ENCODE measurements around the gene ARHGAP31. TPM values are rescaled to one million over a fixed set of nuclear protein-coding genes. Genes with fewer than 3 reads are reported as not detected.

The ARHGAP31 gene
- total RNA-seq, 2 donors from 2014 or later, result 5.7 to 7.9 TPM

DNA sequence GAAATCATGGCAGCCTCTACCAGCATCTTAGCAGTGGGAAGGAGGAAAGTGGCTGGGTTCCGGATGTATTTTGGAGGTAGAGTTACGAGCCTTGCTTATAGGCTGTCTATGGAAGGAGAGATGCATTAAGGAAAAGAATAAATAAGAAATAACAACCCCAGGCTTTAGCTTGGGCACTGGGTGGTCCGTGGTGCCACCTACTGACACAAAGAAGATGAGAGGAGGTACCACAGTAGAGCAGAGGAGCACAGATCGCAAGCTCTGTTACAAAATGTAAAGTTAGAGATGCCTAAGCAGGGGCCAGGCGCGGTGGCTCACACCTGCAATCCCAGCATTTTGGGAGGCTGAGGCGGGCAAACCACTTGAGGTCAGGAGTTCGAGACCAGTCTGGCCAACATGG is 94.4 kb downstream of the ARHGAP31 start:
- Histone ChIP-seq H3K4me1 (peaks cover 4% of the 10 kb centered on the region), H3K27me3 (no peaks in the 10 kb centered on the region), H3K27ac (no peak overlapping the region), H3K9me3 (no peaks in the 10 kb centered on the region), H3K36me3 (replicated peaks in 1 of 2; ENCODE audit: insufficient read depth in 1 of 2, low read depth in 2 of 2) (no peaks in the 10 kb centered on the region), H3K4me3 (no peak overlapping the region)
- DNase-seq, result peak in 2 of 4 donors; percentile 17 to 20
- TF ChIP-seq CTCF (IDR thresholded peaks at IDR 0.05), result peak in 2 of 7 experiments; percentile 34 to 44
- TF ChIP-seq POLR2A (IDR thresholded peaks at IDR 0.05), result no peak
- ATAC-seq, result no peak
- WGBS, 2 donors, result 75 to 93% methylated on average over 8 of the region's 8 CpGs
- intact Hi-C loops (cut with DNase I), result no loop called here

GRCh38 chr3:119395923-119396358 is 101.8 kb downstream of the ARHGAP31 start:
- 87 to 93% methylated on average over 2 of the region's 2 CpGs for WGBS, 2 donors
- H3K36me3 ChIP-seq (replicated peaks in 1 of 2; ENCODE audit: insufficient read depth in 1 of 2, low read depth in 2 of 2), result no peaks in the 10 kb centered on the region
- H3K27me3 ChIP-seq, result no peaks in the 10 kb centered on the region
- ATAC-seq (no peak), DNase-seq (no peak)
- no peak for TF ChIP-seq POLR2A (IDR thresholded peaks at IDR 0.05)
- no peak for TF ChIP-seq CTCF (IDR thresholded peaks at IDR 0.05)
- H3K4me3 ChIP-seq, result no peak overlapping the region
- H3K27ac ChIP-seq, result no peak overlapping the region
- H3K4me1 ChIP-seq, result no peaks in the 10 kb centered on the region
- H3K9me3 ChIP-seq, result no peaks in the 10 kb centered on the region
- intact Hi-C loops (cut with DNase I), result no loop called here

DNA sequence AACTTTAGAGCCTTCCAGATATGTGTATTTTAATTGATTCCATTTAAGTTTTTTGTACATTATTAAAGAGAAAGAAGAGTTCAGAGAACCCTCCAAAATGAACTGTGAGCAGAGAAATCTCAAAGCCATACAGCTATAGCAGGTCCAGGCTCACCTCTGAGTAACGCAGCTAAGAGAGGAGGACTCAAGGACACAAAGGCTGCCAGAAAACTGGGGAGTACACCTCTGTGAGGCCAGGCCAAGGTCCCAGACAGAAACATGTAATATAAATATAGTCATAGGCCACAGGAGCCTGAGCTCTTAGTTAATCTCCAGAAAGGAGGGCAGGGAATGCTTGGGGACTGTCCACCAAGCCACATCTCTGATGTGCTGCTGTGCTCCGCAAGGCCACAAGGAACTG is 102.7 kb downstream of the ARHGAP31 start:
- H3K4me1 ChIP-seq, result no peaks in the 10 kb centered on the region
- no peaks in the 10 kb centered on the region for H3K36me3 ChIP-seq (replicated peaks in 1 of 2; ENCODE audit: insufficient read depth in 1 of 2, low read depth in 2 of 2)
- no peaks in the 10 kb centered on the region for H3K27me3 ChIP-seq
- H3K27ac ChIP-seq, result no peak overlapping the region
- WGBS, 2 donors, result 72 to 80% methylated on average over 2 of the region's 2 CpGs
- no peaks in the 10 kb centered on the region for H3K9me3 ChIP-seq
- ATAC-seq, result no peak
- no peak for DNase-seq
- H3K4me3 ChIP-seq, result no peak overlapping the region
- intact Hi-C loops (cut with DNase I), result no loop called here
- no peak for TF ChIP-seq CTCF (IDR thresholded peaks at IDR 0.05)
- TF ChIP-seq POLR2A (IDR thresholded peaks at IDR 0.05), result no peak

DNA sequence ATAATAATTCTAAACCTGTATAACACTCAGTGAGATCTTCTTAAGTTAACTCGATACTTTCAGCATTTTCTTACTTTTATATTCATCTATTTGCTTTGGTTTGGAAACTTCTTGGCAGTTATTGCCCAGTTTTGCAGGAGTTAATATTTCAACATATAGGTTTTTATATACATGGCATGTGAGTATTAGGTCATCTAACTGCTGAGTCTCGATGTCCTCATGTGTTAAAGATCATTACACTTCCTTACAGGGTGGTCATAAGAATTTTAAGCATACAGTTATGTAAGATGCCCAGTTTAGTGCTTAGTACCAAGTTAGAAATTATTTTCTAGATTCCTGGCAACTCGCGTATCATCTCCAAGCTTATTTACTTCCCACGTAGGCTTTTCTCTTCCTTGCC is 106.3 kb downstream of the ARHGAP31 start:
- ATAC-seq, result no peak
- no peak overlapping the region for H3K27ac ChIP-seq

More for the DNA sequence above, 106.3 kb downstream of the ARHGAP31 start:
- intact Hi-C loops (cut with DNase I), result no loop called here
- Histone ChIP-seq H3K9me3 (no peaks in the 10 kb centered on the region), H3K36me3 (replicated peaks in 1 of 2; ENCODE audit: insufficient read depth in 1 of 2, low read depth in 2 of 2) (no peaks in the 10 kb centered on the region), H3K4me3 (no peak overlapping the region), H3K4me1 (no peaks in the 10 kb centered on the region), H3K27me3 (no peaks in the 10 kb centered on the region)
- TF ChIP-seq POLR2A (IDR thresholded peaks at IDR 0.05) (no peak), CTCF (IDR thresholded peaks at IDR 0.05) (no peak)
- WGBS, 2 donors, result 86 to 88% methylated on average over 5 of the region's 5 CpGs
- no peak for DNase-seq
